Kidney epithelial cell (primary cell): ENCODE results near the gene EFHC2. TPM values are rescaled to one million over a fixed set of nuclear protein-coding genes. Genes with fewer than 3 reads are reported as not detected.

ENCODE experiments used
- DNase-seq: peaks from one replicate; pipeline ENCODE4 v3.0.0-alpha.2; 2010; ENCODE audit warnings: low read depth
- H3K27me3 ChIP-seq: 2 replicates; pipeline ENCODE4 v1.6.0; 2011; ENCODE audit warnings: low read length; ENCODE audit not compliant: control insufficient read depth, insufficient read depth
- H3K36me3 ChIP-seq: 2 replicates; pipeline ENCODE4 v1.5.1; 2011; ENCODE audit warnings: low read length; ENCODE audit not compliant: control insufficient read depth, insufficient read depth
- H3K4me3 ChIP-seq: 2 replicates; pipeline ENCODE4 v1.5.1; 2011; ENCODE audit warnings: low read depth, mild to moderate bottlenecking, control low read depth, low read length
- CTCF ChIP-seq: IDR thresholded peaks from 2 replicates; pipeline ENCODE4 v1.5.1; 2011; ENCODE audit warnings: mild to moderate bottlenecking, moderate library complexity, low read length, control low read depth, inconsistent platforms; ENCODE audit not compliant: insufficient read depth, poor library complexity, severe bottlenecking
- total RNA-seq: library from RNA; depleted of rRNA; stranded (reverse); fragments of >200 nt; gene quantifications from 2 replicates; pipeline ENCODE4 v1.2.3, GENCODE V29; 2015

Gene EFHC2
- total RNA-seq, 1 donor from 2014 or later: 0.71 TPM

GRCh38 chrX:44330227-44330626 is 13.2 kb downstream of the EFHC2 start:
- Histone ChIP-seq H3K27me3 (no peaks in the 10 kb centered on the region), H3K36me3 (no peaks in the 10 kb centered on the region), H3K4me3 (no peak overlapping the region)
- DNase-seq: no peak
- TF ChIP-seq CTCF: no peak

GRCh38 chrX:44319550-44319949 is 23.9 kb downstream of the EFHC2 start:
- H3K4me3 ChIP-seq: no peak overlapping the region
- no peaks in the 10 kb centered on the region for H3K36me3 ChIP-seq
- H3K27me3 ChIP-seq: no peaks in the 10 kb centered on the region
- DNase-seq: no peak
- TF ChIP-seq CTCF: no peak

GRCh38 chrX:44317181-44317580 is 26.3 kb downstream of the EFHC2 start:
- TF ChIP-seq CTCF: no peak
- Histone ChIP-seq H3K27me3 (no peaks in the 10 kb centered on the region), H3K36me3 (no peaks in the 10 kb centered on the region), H3K4me3 (no peak overlapping the region)
- DNase-seq: no peak

- no peak for TF ChIP-seq CTCF
- Histone ChIP-seq H3K36me3 (no peaks in the 10 kb centered on the region), H3K4me3 (no peak overlapping the region), H3K27me3 (no peaks in the 10 kb centered on the region)
- DNase-seq: no peak
Observed at GRCh38 chrX:44314808-44315207, 28.7 kb downstream of the EFHC2 start.

GRCh38 chrX:44314259-44314734 is 29.2 kb downstream of the EFHC2 start:
- DNase-seq: no peak
- no peak for TF ChIP-seq CTCF
- Histone ChIP-seq H3K36me3 (no peaks in the 10 kb centered on the region), H3K27me3 (no peaks in the 10 kb centered on the region), H3K4me3 (no peak overlapping the region)

- no peak for TF ChIP-seq CTCF
- Histone ChIP-seq H3K27me3 (no peaks in the 10 kb centered on the region), H3K4me3 (no peak overlapping the region), H3K36me3 (no peaks in the 10 kb centered on the region)
- no peak for DNase-seq
Observed at GRCh38 chrX:44312421-44312820, 31.1 kb downstream of the EFHC2 start.
